ENCODE measurements around the gene MAP1B. TPM values are rescaled to one million over a fixed set of nuclear protein-coding genes. Genes with fewer than 3 reads are reported as not detected.
A peak's percentile ranks its signal among the peaks of the same experiment; 100 is the strongest.

Gene MAP1B
- total and polyA plus RNA-seq, 10 donors = 0.68 to 17.3 (median 9.8) TPM

GRCh38 chr5:72209147-72210115 is 102.2 kb downstream of the MAP1B start:
- TF ChIP-seq POLR2AphosphoS5 (IDR thresholded peaks at IDR 0.05) (no peak), CTCF (IDR thresholded peaks at IDR 0.05 in 8 of 11, conservative IDR thresholded peaks at IDR 0.05 in 3 of 11) (no peak), POLR2A (IDR thresholded peaks at IDR 0.05) (no peak)
- H3K36me3 ChIP-seq = no peaks in the 10 kb centered on the region
- no peak overlapping the region for H3K4me3 ChIP-seq
- 84 to 91% (median 89%) methylated on average over 10 of the region's 10 CpGs for WGBS, 5 donors
- no peak overlapping the region for H3K27ac ChIP-seq
- DNase-seq = no peak
- H3K27me3 ChIP-seq (replicated peaks in 1 of 7) = no peaks in the 10 kb centered on the region
- no peaks in the 10 kb centered on the region for H3K9me3 ChIP-seq
- intact Hi-C loops (cut with DNase I; ENCODE audit: low total_unique reads) = no loop called here
- peaks cover 0 to 12% (median 0%) of the 10 kb centered on the region in 6 donors for H3K4me1 ChIP-seq

- no peak for DNase-seq
- Histone ChIP-seq H3K4me1 (peaks cover 0 to 12% (median 0%) of the 10 kb centered on the region in 6 donors), H3K27me3 (replicated peaks in 1 of 7) (no peaks in the 10 kb centered on the region), H3K36me3 (peaks cover 0 to 3% (median 0%) of the 10 kb centered on the region in 6 donors), H3K27ac (peak overlapping the region in 7 of 8 donors; percentile 11 to 59 (median 52)), H3K9me3 (no peaks in the 10 kb centered on the region), H3K4me3 (no peak overlapping the region)
- WGBS, 5 donors = 75 to 87% (median 81%) methylated on average over 6 of the region's 6 CpGs
- TF ChIP-seq POLR2AphosphoS5 (IDR thresholded peaks at IDR 0.05) = no peak
- no peak for TF ChIP-seq POLR2A (IDR thresholded peaks at IDR 0.05)
- TF ChIP-seq CTCF (IDR thresholded peaks at IDR 0.05 in 8 of 11, conservative IDR thresholded peaks at IDR 0.05 in 3 of 11) = no peak
- intact Hi-C loops (cut with DNase I; ENCODE audit: low total_unique reads) = no loop called here
Observed at GRCh38 chr5:72210888-72211678, 103.8 kb downstream of the MAP1B start.

GRCh38 chr5:72212171-72212570 is 104.9 kb downstream of the MAP1B start:
- no peaks in the 10 kb centered on the region for H3K9me3 ChIP-seq
- intact Hi-C loops (cut with DNase I; ENCODE audit: low total_unique reads) = no loop called here
- H3K27me3 ChIP-seq (replicated peaks in 1 of 7) = no peaks in the 10 kb centered on the region
- no peak overlapping the region for H3K4me3 ChIP-seq
- H3K36me3 ChIP-seq = peaks cover 0 to 14% (median 0%) of the 10 kb centered on the region in 6 donors
- DNase-seq = no peak
- H3K27ac ChIP-seq = no peak overlapping the region
- H3K4me1 ChIP-seq = peaks cover 0 to 12% (median 0%) of the 10 kb centered on the region in 6 donors
- TF ChIP-seq CTCF (IDR thresholded peaks at IDR 0.05 in 8 of 11, conservative IDR thresholded peaks at IDR 0.05 in 3 of 11) (no peak), POLR2AphosphoS5 (IDR thresholded peaks at IDR 0.05) (no peak), POLR2A (IDR thresholded peaks at IDR 0.05) (no peak)
- 90 to 100% (median 93%) methylated on average over 2 of the region's 2 CpGs for WGBS, 5 donors
